Measurements from ENCODE around the gene NETO1. TPM values are rescaled to one million over a fixed set of nuclear protein-coding genes. Genes with fewer than 3 reads are reported as not detected.

The NETO1 gene
- polyA plus RNA-seq, 1 donor (not counting 4 experiments of a cell fraction or from before 2014, with no cell fraction given) = 19.2 TPM

GRCh38 chr18:72819050-72819449 is 48.7 kb downstream of the NETO1 start:
- TF ChIP-seq EZH2 (IDR thresholded peaks at IDR 0.05; ENCODE audit: low read length) (no peak), CTCF (optimal IDR thresholded peaks at IDR 0.05 in 1 of 3, IDR thresholded peaks at IDR 0.05 in 1 of 3, conservative IDR thresholded peaks at IDR 0.05 in 1 of 3; ENCODE audit: extremely low read depth in 1 of 3, insufficient read depth in 2 of 3, low read length in 3 of 3) (no peak)

GRCh38 chr18:72811047-72811446 is 56.7 kb downstream of the NETO1 start:
- dilution Hi-C loops (cut with MboI; ENCODE audit: extremely low pct_ligation_motif_present, low sequenced_read_pairs) = no loop called here
- Histone ChIP-seq H3K9me1 (ENCODE audit: control insufficient read depth, extremely low read depth, insufficient read depth, low read length) (no peaks in the 10 kb centered on the region), H2AFZ (ENCODE audit: control insufficient read depth, low read length) (no peak overlapping the region), H3K27me3 (ENCODE audit: control insufficient read depth, extremely low read depth, insufficient read depth, low read length) (no peaks in the 10 kb centered on the region), H3K4me1 (ENCODE audit: control insufficient read depth, extremely low read depth, insufficient read depth, low read length) (no peaks in the 10 kb centered on the region), H4K20me1 (ENCODE audit: control insufficient read depth, extremely low read depth, insufficient read depth, low read length) (no peaks in the 10 kb centered on the region), H3K9me3 (ENCODE audit: control insufficient read depth, low read depth, low read length) (no peaks in the 10 kb centered on the region), H3K9ac (ENCODE audit: control insufficient read depth, extremely low read depth, insufficient read depth, low read length) (no peak overlapping the region), H3K36me3 (ENCODE audit: control insufficient read depth in 2 of 2, extremely low read depth in 1 of 2, insufficient read depth in 2 of 2, low read length in 2 of 2) (no peaks in the 10 kb centered on the region), H3K79me2 (ENCODE audit: control insufficient read depth, insufficient read depth, low read length) (no peaks in the 10 kb centered on the region), H3K27ac (ENCODE audit: control insufficient read depth, insufficient read depth, low read length) (no peak overlapping the region), H3K4me2 (ENCODE audit: control insufficient read depth, extremely low read depth, insufficient read depth, low read depth, low read length) (no peak overlapping the region), H3K4me3 (ENCODE audit: control insufficient read depth in 2 of 3, extremely low read depth in 1 of 3, insufficient read depth in 2 of 3, low read depth in 1 of 3, low read length in 3 of 3) (no peak overlapping the region)
- DNase-seq (ENCODE audit: low read depth, low spot score) (no peak), FAIRE-seq (no peak)
- no peak for TF ChIP-seq CTCF (optimal IDR thresholded peaks at IDR 0.05 in 1 of 3, IDR thresholded peaks at IDR 0.05 in 1 of 3, conservative IDR thresholded peaks at IDR 0.05 in 1 of 3; ENCODE audit: extremely low read depth in 1 of 3, insufficient read depth in 2 of 3, low read length in 3 of 3)
- TF ChIP-seq EZH2 (IDR thresholded peaks at IDR 0.05; ENCODE audit: low read length) = no peak

More at GRCh38 chr18:72819050-72819449, 48.7 kb downstream of the NETO1 start:
- no peaks in the 10 kb centered on the region for H3K27me3 ChIP-seq (ENCODE audit: control insufficient read depth, extremely low read depth, insufficient read depth, low read length)
- H3K36me3 ChIP-seq (ENCODE audit: control insufficient read depth in 2 of 2, extremely low read depth in 1 of 2, insufficient read depth in 2 of 2, low read length in 2 of 2) = no peaks in the 10 kb centered on the region
- no peak overlapping the region for H3K4me3 ChIP-seq (ENCODE audit: control insufficient read depth in 2 of 3, extremely low read depth in 1 of 3, insufficient read depth in 2 of 3, low read depth in 1 of 3, low read length in 3 of 3)
- FAIRE-seq (no peak), DNase-seq (ENCODE audit: low read depth, low spot score) (no peak)
- no peaks in the 10 kb centered on the region for H3K4me1 ChIP-seq (ENCODE audit: control insufficient read depth, extremely low read depth, insufficient read depth, low read length)
- H3K9ac ChIP-seq (ENCODE audit: control insufficient read depth, extremely low read depth, insufficient read depth, low read length) = no peak overlapping the region
- dilution Hi-C loops (cut with MboI; ENCODE audit: extremely low pct_ligation_motif_present, low sequenced_read_pairs) = no loop called here
- H2AFZ ChIP-seq (ENCODE audit: control insufficient read depth, low read length) = no peak overlapping the region
- no peaks in the 10 kb centered on the region for H3K79me2 ChIP-seq (ENCODE audit: control insufficient read depth, insufficient read depth, low read length)
- no peak overlapping the region for H3K27ac ChIP-seq (ENCODE audit: control insufficient read depth, insufficient read depth, low read length)
- no peaks in the 10 kb centered on the region for H3K9me3 ChIP-seq (ENCODE audit: control insufficient read depth, low read depth, low read length)
- no peaks in the 10 kb centered on the region for H4K20me1 ChIP-seq (ENCODE audit: control insufficient read depth, extremely low read depth, insufficient read depth, low read length)
- no peaks in the 10 kb centered on the region for H3K9me1 ChIP-seq (ENCODE audit: control insufficient read depth, extremely low read depth, insufficient read depth, low read length)
- H3K4me2 ChIP-seq (ENCODE audit: control insufficient read depth, extremely low read depth, insufficient read depth, low read depth, low read length) = no peak overlapping the region
